Measurements from ENCODE around the gene ATAD1.

GRCh38 chr10:87861566-87861952 is 43.5 kb upstream of the ATAD1 start:
- TF ChIP-seq ATF3 (IDR thresholded peaks at IDR 0.05; ENCODE audit: borderline replicate concordance, extremely low read depth, low read depth, low read length) (no peak), CTCF (IDR thresholded peaks at IDR 0.05 in 2 of 3, conservative IDR thresholded peaks at IDR 0.05 in 1 of 3; ENCODE audit: control insufficient read depth in 2 of 3, extremely low read depth in 1 of 3, insufficient read depth in 1 of 3, low read depth in 3 of 3, low read length in 3 of 3) (peak; percentile 8 to 68 (median 17); a peak in 4 of 6 replicates), BMI1 (IDR thresholded peaks at IDR 0.05; ENCODE audit: borderline replicate concordance) (no peak)

All from GM12878 (cell line).